M059J (cell line): Measurements from ENCODE around the gene RALGAPA1. TPM values are rescaled to one million over a fixed set of nuclear protein-coding genes. Genes with fewer than 3 reads are reported as not detected.
"Not testable (repeated sequence)": the region's sequence is repeated elsewhere in the genome, so short reads cannot be mapped to it uniquely, and the experiment has no call there.

Experiments used
- DNase-seq: peaks from one replicate; pipeline ENCODE4 v3.0.0-alpha.2; 2012; ENCODE audit warnings: low read depth
- total RNA-seq: library from RNA; depleted of rRNA; stranded (reverse); fragments of >200 nt; shearing (Covaris generic); gene quantifications from 2 replicates; pipeline ENCODE4 v1.2.3, GENCODE V29; 2014; rRNA removed

Gene RALGAPA1
- 13.4 and 16.0 TPM in 2 replicates for total RNA-seq

- DNase-seq: peak; percentile 96
Measured at GRCh38 chr14:35808638-35809563, at the start of gene RALGAPA1. RALGAPA1 (minus strand) TSS chr14:35809295; CDS start chr14:35808835, 460 bp downstream.

GRCh38 chr14:35858521-35859209 lies 49.6 kb upstream of the RALGAPA1 start:
- DNase-seq: peak; percentile 34

GRCh38 chr14:35855876-35856481 lies 46.9 kb upstream of the RALGAPA1 start:
- no peak for DNase-seq

- DNase-seq: no peak
Measured at GRCh38 chr14:35854696-35855270, 45.7 kb upstream of the RALGAPA1 start.

- DNase-seq: no peak
Measured at GRCh38 chr14:35853225-35853624, 44.1 kb upstream of the RALGAPA1 start.

GRCh38 chr14:35851823-35852222 lies 42.7 kb upstream of the RALGAPA1 start:
- no peak for DNase-seq

- DNase-seq: no peak
Measured at GRCh38 chr14:35849122-35849521, 40.0 kb upstream of the RALGAPA1 start.

- DNase-seq: no peak
Measured at GRCh38 chr14:35847636-35848035, 38.5 kb upstream of the RALGAPA1 start.

- no peak for DNase-seq
Measured at GRCh38 chr14:35844494-35844893, 35.4 kb upstream of the RALGAPA1 start.

GRCh38 chr14:35842245-35842644 lies 33.1 kb upstream of the RALGAPA1 start:
- not testable (repeated sequence) for DNase-seq

- DNase-seq: not testable (repeated sequence)
Measured at GRCh38 chr14:35841704-35842103, 32.6 kb upstream of the RALGAPA1 start.

GRCh38 chr14:35835208-35835982 lies 26.3 kb upstream of the RALGAPA1 start:
- DNase-seq: no peak

- DNase-seq: peak; percentile 41
Measured at GRCh38 chr14:35829449-35829848, 20.4 kb upstream of the RALGAPA1 start.

GRCh38 chr14:35827678-35828472 lies 18.8 kb upstream of the RALGAPA1 start:
- no peak for DNase-seq

- DNase-seq: no peak
Measured at GRCh38 chr14:35826952-35827416, 17.9 kb upstream of the RALGAPA1 start.

GRCh38 chr14:35826218-35826951 lies 17.3 kb upstream of the RALGAPA1 start, which contains the start of gene BRMS1L:
BRMS1L (plus strand) TSS chr14:35826338; CDS start chr14:35826517, 179 bp downstream.
- DNase-seq: peak; percentile 98

GRCh38 chr14:35825968-35826217 lies 16.8 kb upstream of the RALGAPA1 start:
- no peak for DNase-seq

GRCh38 chr14:35824446-35825165 lies 15.5 kb upstream of the RALGAPA1 start:
- DNase-seq: not testable (repeated sequence)

GRCh38 chr14:35822501-35822900 lies 13.4 kb upstream of the RALGAPA1 start:
- no peak for DNase-seq
